ENCODE data around the gene LANCL1. TPM values are rescaled to one million over a fixed set of nuclear protein-coding genes. Genes with fewer than 3 reads are reported as not detected.

Gene LANCL1
- total RNA-seq, 1 donor from 2014 or later: 16.4 TPM

- Histone ChIP-seq H3K36me3 (peaks cover 0 to 4% of the 10 kb centered on the region in 2 donors), H3K4me1 (peaks cover 0 to 2% of the 10 kb centered on the region in 2 donors), H3K27ac (peak overlapping the region; percentile 76 to 77), H3K9me3 (no peaks in the 10 kb centered on the region), H3K27me3 (no peaks in the 10 kb centered on the region), H3K4me3 (peak overlapping the region; percentile 74 to 87)
- peak in 1 of 2 donors; percentile 60 for DNase-seq (ENCODE audit: low spot score in 2 of 2)
- intact Hi-C loops (cut with DNase I): loop anchor here (2.0 to 5.0 kb wide), 2 partner anchors 245 to 475 kb away; partner anchors contain the start of gene RPE
- no peak for TF ChIP-seq CTCF (IDR thresholded peaks at IDR 0.05)
These were observed 937 bp upstream of the LANCL1 start for GRCh38 chr2:210477496-210477895.

GRCh38 chr2:210475706-210476105, 853 bp downstream of the LANCL1 start:
- Histone ChIP-seq H3K4me1 (peaks cover 0 to 2% of the 10 kb centered on the region in 2 donors), H3K4me3 (peak overlapping the region; percentile 74 to 87), H3K9me3 (no peaks in the 10 kb centered on the region), H3K27me3 (no peaks in the 10 kb centered on the region), H3K36me3 (peaks cover 10 to 14% of the 10 kb centered on the region in 2 donors), H3K27ac (peak overlapping the region in 1 of 2 donors; percentile 77)
- intact Hi-C loops (cut with DNase I): loop anchor here (2.0 to 5.0 kb wide), 2 partner anchors 243 to 473 kb away; partner anchors contain the start of gene RPE
- TF ChIP-seq CTCF (IDR thresholded peaks at IDR 0.05): no peak
- no peak for DNase-seq (ENCODE audit: low spot score in 2 of 2)

- no peak for TF ChIP-seq CTCF (IDR thresholded peaks at IDR 0.05)
- no peak overlapping the region for H3K27ac ChIP-seq
- DNase-seq (ENCODE audit: low spot score in 2 of 2): no peak
- H3K4me1 ChIP-seq: peaks cover 0 to 2% of the 10 kb centered on the region in 2 donors
- H3K27me3 ChIP-seq: no peaks in the 10 kb centered on the region
- no peak overlapping the region for H3K4me3 ChIP-seq
- intact Hi-C loops (cut with DNase I): loop anchor here (5.0 kb wide), 1 partner anchor 242 kb away; no protein-coding TSS in a partner anchor
- no peaks in the 10 kb centered on the region for H3K9me3 ChIP-seq
- peaks cover 19 to 21% of the 10 kb centered on the region in 2 donors for H3K36me3 ChIP-seq
These were observed 1.8 kb downstream of the LANCL1 start for GRCh38 chr2:210474776-210475175.

- TF ChIP-seq CTCF (IDR thresholded peaks at IDR 0.05): no peak
- H3K36me3 ChIP-seq: peaks cover 18 to 38% of the 10 kb centered on the region in 2 donors
- DNase-seq (ENCODE audit: low spot score in 2 of 2): no peak
- H3K4me1 ChIP-seq: no peaks in the 10 kb centered on the region
- H3K9me3 ChIP-seq: no peaks in the 10 kb centered on the region
- intact Hi-C loops (cut with DNase I): no loop called here
- no peak overlapping the region for H3K27ac ChIP-seq
- H3K27me3 ChIP-seq: no peaks in the 10 kb centered on the region
- H3K4me3 ChIP-seq: no peak overlapping the region
These were observed 15.2 kb downstream of the LANCL1 start for GRCh38 chr2:210461401-210461800.

- intact Hi-C loops (cut with DNase I): no loop called here
- H3K4me3 ChIP-seq: no peak overlapping the region
- H3K9me3 ChIP-seq: no peaks in the 10 kb centered on the region
- H3K27me3 ChIP-seq: no peaks in the 10 kb centered on the region
- peaks cover 16 to 29% of the 10 kb centered on the region in 2 donors for H3K36me3 ChIP-seq
- TF ChIP-seq CTCF (IDR thresholded peaks at IDR 0.05): no peak
- no peak for DNase-seq (ENCODE audit: low spot score in 2 of 2)
- H3K27ac ChIP-seq: no peak overlapping the region
- H3K4me1 ChIP-seq: no peaks in the 10 kb centered on the region
These were observed 16.0 kb downstream of the LANCL1 start for GRCh38 chr2:210460322-210461227.

Measured in ascending aorta (tissue), 2 donors.